GM23338 (cell line): ENCODE data around the gene KIF2A. TPM values are rescaled to one million over a fixed set of nuclear protein-coding genes. Genes with fewer than 3 reads are reported as not detected.

Experiments
- ATAC-seq: fragments of 200-7000 bp; cut with Tn5 transposase; 3 replicates; pipeline ENCODE4 v1.9.1; 2020
- DNase-seq: peaks from one replicate; pipeline ENCODE4 v3.0.0-alpha.2; 2015; ENCODE audit warnings: low spot score
- H2AFZ ChIP-seq: fragments of 200-600 bp; sonication (generic); 2 replicates; pipeline ENCODE4 v1.8.0; 2016; ENCODE audit warnings: antibody characterized with exemption, mild to moderate bottlenecking, moderate library complexity
- H3F3A ChIP-seq: fragments of 200-600 bp; sonication (generic); replicated peaks from 2 replicates; pipeline ENCODE4 v1.8.0; 2017; ENCODE audit warnings: antibody characterized with exemption, mixed run types, low read depth
- H3K27ac ChIP-seq: fragments of 200-600 bp; sonication (generic); 2 replicates; pipeline ENCODE4 v1.6.1; 2016; ENCODE audit warnings: low read depth
- H3K27me3 ChIP-seq: fragments of 200-600 bp; sonication (generic); 2 replicates; pipeline ENCODE4 v1.8.0; 2016; ENCODE audit warnings: mild to moderate bottlenecking, mixed run types, moderate library complexity; ENCODE audit not compliant: insufficient read depth
- H3K36me3 ChIP-seq: fragments of 200-600 bp; sonication (generic); 2 replicates; pipeline ENCODE4 v1.8.0; 2016; ENCODE audit warnings: mild to moderate bottlenecking; ENCODE audit not compliant: insufficient read depth
- H3K4me1 ChIP-seq: fragments of 200-600 bp; sonication (generic); 2 replicates; pipeline ENCODE4 v1.8.0; 2016; ENCODE audit warnings: mild to moderate bottlenecking, moderate library complexity; ENCODE audit not compliant: insufficient read depth
- H3K4me2 ChIP-seq: fragments of 200-600 bp; sonication (generic); 2 replicates; pipeline ENCODE4 v1.7.1; 2017; ENCODE audit warnings: mixed run types
- H3K4me3 ChIP-seq: fragments of 200-600 bp; sonication (generic); 2 replicates; pipeline ENCODE4 v1.6.1; 2016; ENCODE audit warnings: mixed run types
- H3K79me2 ChIP-seq: fragments of 200-600 bp; sonication (generic); replicated peaks from 2 replicates; pipeline ENCODE4 v1.8.0; 2017; ENCODE audit warnings: mild to moderate bottlenecking; ENCODE audit not compliant: insufficient read depth
- H3K9me2 ChIP-seq: fragments of 200-600 bp; sonication (generic); 2 replicates; pipeline ENCODE4 v1.8.0; 2017; ENCODE audit not compliant: insufficient read depth
- H4K20me1 ChIP-seq: fragments of 200-600 bp; sonication (generic); replicated peaks from 2 replicates; pipeline ENCODE4 v1.8.0; 2017; ENCODE audit warnings: mild to moderate bottlenecking; ENCODE audit not compliant: insufficient read depth
- H3K27ac Mint-ChIP-seq: 2 replicates; pipeline ENCODE4 v1.8.0; 2020; ENCODE audit warnings: inconsistent platforms, mild to moderate bottlenecking, moderate library complexity, mixed read lengths
- H3K27me3 Mint-ChIP-seq: 3 replicates; pipeline ENCODE4 v1.8.0; 2022; ENCODE audit warnings: low read depth, mild to moderate bottlenecking, moderate library complexity, mixed read lengths, inconsistent platforms; ENCODE audit not compliant: insufficient read depth, poor library complexity
- H3K36me3 Mint-ChIP-seq: 3 replicates; pipeline ENCODE4 v1.8.0; 2021; ENCODE audit warnings: low read depth, mild to moderate bottlenecking, inconsistent platforms, moderate library complexity, mixed read lengths
- H3K4me1 Mint-ChIP-seq: 3 replicates; pipeline ENCODE4 v1.8.0; 2020; ENCODE audit warnings: mild to moderate bottlenecking, inconsistent platforms, mixed read lengths
- H3K4me3 Mint-ChIP-seq: 3 replicates; pipeline ENCODE4 v1.8.0; 2021; ENCODE audit warnings: moderate library complexity, mild to moderate bottlenecking, inconsistent platforms, mixed read lengths
- H3K9me3 Mint-ChIP-seq: 3 replicates; pipeline ENCODE4 v1.8.0; 2020; ENCODE audit warnings: moderate library complexity, mild to moderate bottlenecking, inconsistent platforms, mixed read lengths
- EZH2 ChIP-seq: fragments of 200-600 bp; sonication (generic); IDR thresholded peaks from one replicate; pipeline ENCODE4 v1.8.0; 2017; ENCODE audit warnings: antibody characterized with exemption, mild to moderate bottlenecking, low read depth; ENCODE audit not compliant: unreplicated experiment
- EZH2phosphoT487 ChIP-seq: fragments of 200-600 bp; sonication (generic); IDR thresholded peaks from one replicate; pipeline ENCODE4 v1.8.1; 2018; ENCODE audit warnings: antibody characterized with exemption; ENCODE audit not compliant: unreplicated experiment
- NANOG ChIP-seq: IDR thresholded peaks from 2 replicates; pipeline ENCODE4 v1.6.1; 2016; ENCODE audit warnings: antibody characterized with exemption, borderline replicate concordance
- POLR2AphosphoS5 ChIP-seq: IDR thresholded peaks from 2 replicates; pipeline ENCODE4 v1.6.1; 2016; ENCODE audit warnings: antibody characterized with exemption, low read depth
- ZNF114 ChIP-seq: fragments of 250-450 bp; sonication (Bioruptor Pico); IDR thresholded peaks from 2 replicates; pipeline ENCODE4 v1.5.0; 2020; ENCODE audit warnings: mild to moderate bottlenecking, moderate library complexity
- polyA plus RNA-seq: library from polyadenylated mRNA; unstranded; fragments of >200 nt; fragmentation: Nextera tagmentation; extraction: Ambion mirVana; gene quantifications from 2 replicates; pipeline ENCODE4 v1.2.1, GENCODE V29; 2016
- total RNA-seq: library from RNA; depleted of rRNA; stranded (reverse); fragments of >200 nt; shearing (Covaris generic); gene quantifications from 2 replicates; pipeline ENCODE4 v1.2.3, GENCODE V29; 2014
- TF ChIP-seq, protein P1 (sequence below): fragments of 250-450 bp; sonication (Bioruptor Pico); IDR thresholded peaks from 2 replicates; pipeline ENCODE4 v1.5.0; 2020; ENCODE audit warnings: mild to moderate bottlenecking, moderate library complexity
- TF ChIP-seq, protein P2 (sequence below), 2 experiments: fragments of 200-600 bp in 1 of 2; sonication (generic) in 1 of 2; conservative IDR thresholded peaks; 2 replicates each; pipeline versions ENCODE4 v1.5.1 to v1.6.1; 2016 to 2017; ENCODE audit warnings: antibody characterized with exemption in 2 of 2, low read depth in 2 of 2, mild to moderate bottlenecking in 2 of 2, moderate library complexity in 1 of 2

Gene KIF2A
- total and polyA plus RNA-seq, 2 experiments from 2014 or later, result 120 to 122 TPM

DNA sequence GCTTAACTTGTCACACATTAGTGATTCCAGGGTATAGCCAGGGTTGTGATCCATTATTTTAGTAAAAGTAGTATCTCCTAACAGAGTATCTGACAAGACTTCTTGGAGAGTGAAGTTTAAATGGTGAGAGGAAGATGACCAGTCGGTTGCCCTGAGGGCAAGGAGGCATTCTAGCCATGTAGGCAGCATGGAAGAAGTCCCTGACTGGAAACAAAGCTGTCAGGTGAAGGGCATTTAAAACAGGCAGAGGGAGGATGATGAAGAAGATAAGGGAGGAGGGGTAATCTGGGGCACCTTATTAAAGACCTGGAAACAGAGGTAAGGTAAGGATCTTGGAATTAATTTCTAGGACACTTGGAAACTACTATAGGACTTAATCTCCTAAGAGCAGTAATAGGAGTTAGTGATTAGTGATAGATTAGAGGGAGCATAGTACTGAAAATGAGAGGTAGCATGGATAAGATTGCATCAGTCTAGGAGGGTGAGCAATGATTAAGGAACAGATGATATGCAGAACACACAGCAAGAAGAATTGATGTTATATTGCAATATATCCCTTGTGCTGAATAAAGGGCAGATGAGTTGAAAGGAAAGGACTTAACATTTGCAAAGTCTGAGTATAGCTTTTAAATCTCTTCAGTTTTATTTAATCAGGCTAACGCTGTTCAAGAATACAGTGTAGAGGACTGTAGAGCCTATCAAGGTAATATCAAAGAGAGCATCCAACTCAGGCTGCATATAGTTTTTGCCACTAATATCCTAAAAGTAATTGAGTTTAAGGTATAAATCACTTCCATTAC lies 9.6 kb downstream of the KIF2A start (continued):
- TF ChIP-seq, protein P1, sequence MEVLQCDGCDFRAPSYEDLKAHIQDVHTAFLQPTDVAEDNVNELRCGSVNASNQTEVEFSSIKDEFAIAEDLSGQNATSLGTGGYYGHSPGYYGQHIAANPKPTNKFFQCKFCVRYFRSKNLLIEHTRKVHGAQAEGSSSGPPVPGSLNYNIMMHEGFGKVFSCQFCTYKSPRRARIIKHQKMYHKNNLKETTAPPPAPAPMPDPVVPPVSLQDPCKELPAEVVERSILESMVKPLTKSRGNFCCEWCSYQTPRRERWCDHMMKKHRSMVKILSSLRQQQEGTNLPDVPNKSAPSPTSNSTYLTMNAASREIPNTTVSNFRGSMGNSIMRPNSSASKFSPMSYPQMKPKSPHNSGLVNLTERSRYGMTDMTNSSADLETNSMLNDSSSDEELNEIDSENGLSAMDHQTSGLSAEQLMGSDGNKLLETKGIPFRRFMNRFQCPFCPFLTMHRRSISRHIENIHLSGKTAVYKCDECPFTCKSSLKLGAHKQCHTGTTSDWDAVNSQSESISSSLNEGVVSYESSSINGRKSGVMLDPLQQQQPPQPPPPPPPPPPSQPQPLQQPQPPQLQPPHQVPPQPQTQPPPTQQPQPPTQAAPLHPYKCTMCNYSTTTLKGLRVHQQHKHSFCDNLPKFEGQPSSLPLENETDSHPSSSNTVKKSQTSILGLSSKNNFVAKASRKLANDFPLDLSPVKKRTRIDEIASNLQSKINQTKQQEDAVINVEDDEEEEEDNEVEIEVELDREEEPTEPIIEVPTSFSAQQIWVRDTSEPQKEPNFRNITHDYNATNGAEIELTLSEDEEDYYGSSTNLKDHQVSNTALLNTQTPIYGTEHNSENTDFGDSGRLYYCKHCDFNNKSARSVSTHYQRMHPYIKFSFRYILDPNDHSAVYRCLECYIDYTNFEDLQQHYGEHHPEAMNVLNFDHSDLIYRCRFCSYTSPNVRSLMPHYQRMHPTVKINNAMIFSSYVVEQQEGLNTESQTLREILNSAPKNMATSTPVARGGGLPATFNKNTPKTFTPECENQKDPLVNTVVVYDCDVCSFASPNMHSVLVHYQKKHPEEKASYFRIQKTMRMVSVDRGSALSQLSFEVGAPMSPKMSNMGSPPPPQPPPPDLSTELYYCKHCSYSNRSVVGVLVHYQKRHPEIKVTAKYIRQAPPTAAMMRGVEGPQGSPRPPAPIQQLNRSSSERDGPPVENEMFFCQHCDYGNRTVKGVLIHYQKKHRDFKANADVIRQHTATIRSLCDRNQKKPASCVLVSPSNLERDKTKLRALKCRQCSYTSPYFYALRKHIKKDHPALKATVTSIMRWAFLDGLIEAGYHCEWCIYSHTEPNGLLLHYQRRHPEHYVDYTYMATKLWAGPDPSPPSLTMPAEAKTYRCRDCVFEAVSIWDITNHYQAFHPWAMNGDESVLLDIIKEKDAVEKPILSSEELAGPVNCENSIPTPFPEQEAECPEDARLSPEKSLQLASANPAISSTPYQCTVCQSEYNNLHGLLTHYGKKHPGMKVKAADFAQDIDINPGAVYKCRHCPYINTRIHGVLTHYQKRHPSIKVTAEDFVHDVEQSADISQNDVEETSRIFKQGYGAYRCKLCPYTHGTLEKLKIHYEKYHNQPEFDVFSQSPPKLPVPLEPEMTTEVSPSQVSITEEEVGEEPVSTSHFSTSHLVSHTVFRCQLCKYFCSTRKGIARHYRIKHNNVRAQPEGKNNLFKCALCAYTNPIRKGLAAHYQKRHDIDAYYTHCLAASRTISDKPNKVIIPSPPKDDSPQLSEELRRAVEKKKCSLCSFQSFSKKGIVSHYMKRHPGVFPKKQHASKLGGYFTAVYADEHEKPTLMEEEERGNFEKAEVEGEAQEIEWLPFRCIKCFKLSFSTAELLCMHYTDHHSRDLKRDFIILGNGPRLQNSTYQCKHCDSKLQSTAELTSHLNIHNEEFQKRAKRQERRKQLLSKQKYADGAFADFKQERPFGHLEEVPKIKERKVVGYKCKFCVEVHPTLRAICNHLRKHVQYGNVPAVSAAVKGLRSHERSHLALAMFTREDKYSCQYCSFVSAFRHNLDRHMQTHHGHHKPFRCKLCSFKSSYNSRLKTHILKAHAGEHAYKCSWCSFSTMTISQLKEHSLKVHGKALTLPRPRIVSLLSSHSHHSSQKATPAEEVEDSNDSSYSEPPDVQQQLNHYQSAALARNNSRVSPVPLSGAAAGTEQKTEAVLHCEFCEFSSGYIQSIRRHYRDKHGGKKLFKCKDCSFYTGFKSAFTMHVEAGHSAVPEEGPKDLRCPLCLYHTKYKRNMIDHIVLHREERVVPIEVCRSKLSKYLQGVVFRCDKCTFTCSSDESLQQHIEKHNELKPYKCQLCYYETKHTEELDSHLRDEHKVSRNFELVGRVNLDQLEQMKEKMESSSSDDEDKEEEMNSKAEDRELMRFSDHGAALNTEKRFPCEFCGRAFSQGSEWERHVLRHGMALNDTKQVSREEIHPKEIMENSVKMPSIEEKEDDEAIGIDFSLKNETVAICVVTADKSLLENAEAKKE (CRISPR knock-in tag), result no peak
- no peak for TF ChIP-seq NANOG
- no peak for TF ChIP-seq EZH2
- no peak for TF ChIP-seq EZH2phosphoT487
- TF ChIP-seq ZNF114 (CRISPR knock-in tag), result no peak

DNA sequence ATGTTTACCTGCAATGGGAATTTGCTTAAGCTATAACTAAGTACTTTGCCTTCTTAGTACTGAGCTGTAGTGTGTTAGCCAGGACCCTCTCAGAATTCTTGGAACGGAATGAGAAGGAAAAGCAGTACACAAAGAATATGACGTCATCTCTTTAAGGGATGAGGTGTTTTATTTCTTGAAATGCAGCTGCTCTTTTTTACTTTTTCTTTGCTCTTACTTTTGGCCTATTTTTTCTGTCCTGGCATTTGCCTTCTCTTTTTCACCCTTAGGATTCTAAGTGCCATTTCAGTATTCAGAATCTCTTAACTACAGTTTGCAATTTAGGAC lies 10.1 kb downstream of the KIF2A start:
- Mint-ChIP-seq H3K9me3 (no peaks in the 10 kb centered on the region), H3K27me3 (no peaks in the 10 kb centered on the region), H3K27ac (no peak overlapping the region), H3K36me3 (no peaks in the 10 kb centered on the region), H3K4me3 (no peak overlapping the region), H3K4me1 (peaks cover 15% of the 10 kb centered on the region)
- H2AFZ ChIP-seq, result no peak overlapping the region
- ATAC-seq, result no peak
- no peaks in the 10 kb centered on the region for H3F3A ChIP-seq
- no peaks in the 10 kb centered on the region for H3K36me3 ChIP-seq
- H4K20me1 ChIP-seq, result peaks cover 67% of the 10 kb centered on the region
- DNase-seq, result no peak
- no peaks in the 10 kb centered on the region for H3K9me2 ChIP-seq
- TF ChIP-seq POLR2AphosphoS5, result no peak
- TF ChIP-seq, protein P2, sequence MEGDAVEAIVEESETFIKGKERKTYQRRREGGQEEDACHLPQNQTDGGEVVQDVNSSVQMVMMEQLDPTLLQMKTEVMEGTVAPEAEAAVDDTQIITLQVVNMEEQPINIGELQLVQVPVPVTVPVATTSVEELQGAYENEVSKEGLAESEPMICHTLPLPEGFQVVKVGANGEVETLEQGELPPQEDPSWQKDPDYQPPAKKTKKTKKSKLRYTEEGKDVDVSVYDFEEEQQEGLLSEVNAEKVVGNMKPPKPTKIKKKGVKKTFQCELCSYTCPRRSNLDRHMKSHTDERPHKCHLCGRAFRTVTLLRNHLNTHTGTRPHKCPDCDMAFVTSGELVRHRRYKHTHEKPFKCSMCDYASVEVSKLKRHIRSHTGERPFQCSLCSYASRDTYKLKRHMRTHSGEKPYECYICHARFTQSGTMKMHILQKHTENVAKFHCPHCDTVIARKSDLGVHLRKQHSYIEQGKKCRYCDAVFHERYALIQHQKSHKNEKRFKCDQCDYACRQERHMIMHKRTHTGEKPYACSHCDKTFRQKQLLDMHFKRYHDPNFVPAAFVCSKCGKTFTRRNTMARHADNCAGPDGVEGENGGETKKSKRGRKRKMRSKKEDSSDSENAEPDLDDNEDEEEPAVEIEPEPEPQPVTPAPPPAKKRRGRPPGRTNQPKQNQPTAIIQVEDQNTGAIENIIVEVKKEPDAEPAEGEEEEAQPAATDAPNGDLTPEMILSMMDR (conservative IDR thresholded peaks at IDR 0.05; ENCODE audit: low read depth in 2 of 2), result no peak
- TF ChIP-seq EZH2, result no peak
- TF ChIP-seq, protein P1 (CRISPR knock-in tag), result no peak
- no peak for TF ChIP-seq ZNF114 (CRISPR knock-in tag)
- peaks cover 21% of the 10 kb centered on the region for H3K4me1 ChIP-seq
- no peak overlapping the region for H3K4me2 ChIP-seq
- no peak overlapping the region for H3K4me3 ChIP-seq
- H3K27me3 ChIP-seq, result no peaks in the 10 kb centered on the region
- H3K27ac ChIP-seq, result no peak overlapping the region
- H3K79me2 ChIP-seq, result peaks cover 100% of the 10 kb centered on the region
